ENCODE measurements around the gene SRCIN1. TPM values are rescaled to one million over a fixed set of nuclear protein-coding genes. Genes with fewer than 3 reads are reported as not detected.
A peak's percentile ranks its signal among the peaks of the same experiment; 100 is the strongest.

Gene SRCIN1
- total RNA-seq, 1 donor from 2014 or later = 2.1 TPM

GRCh38 chr17:38598536-38598935, 7.2 kb downstream of the SRCIN1 start:
- no peak for TF ChIP-seq CTCF (IDR thresholded peaks at IDR 0.05)
- ATAC-seq = peak; percentile 55
- Histone ChIP-seq H3K27ac (no peak overlapping the region), H3K36me3 (no peaks in the 10 kb centered on the region), H3K4me3 (no peak overlapping the region), H3K9me3 (no peaks in the 10 kb centered on the region), H3K27me3 (peaks cover 75% of the 10 kb centered on the region), H3K4me1 (no peaks in the 10 kb centered on the region)
- no peak for DNase-seq
- intact Hi-C loops (cut with DNase I) = no loop called here

- Histone ChIP-seq H3K4me3 (no peak overlapping the region), H3K4me1 (no peaks in the 10 kb centered on the region), H3K27ac (no peak overlapping the region), H3K27me3 (peaks cover 83% of the 10 kb centered on the region), H3K9me3 (no peaks in the 10 kb centered on the region), H3K36me3 (no peaks in the 10 kb centered on the region)
- no peak for ATAC-seq
- no peak for DNase-seq
- intact Hi-C loops (cut with DNase I) = no loop called here
- no peak for TF ChIP-seq CTCF (IDR thresholded peaks at IDR 0.05)
Measured at GRCh38 chr17:38597375-38597774, 8.4 kb downstream of the SRCIN1 start.

GRCh38 chr17:38596651-38597050, 9.1 kb downstream of the SRCIN1 start:
- no peak overlapping the region for H3K4me3 ChIP-seq
- H3K36me3 ChIP-seq = no peaks in the 10 kb centered on the region
- ATAC-seq = no peak
- peaks cover 77% of the 10 kb centered on the region for H3K27me3 ChIP-seq
- H3K27ac ChIP-seq = no peak overlapping the region
- intact Hi-C loops (cut with DNase I) = no loop called here
- TF ChIP-seq CTCF (IDR thresholded peaks at IDR 0.05) = no peak
- peaks cover 3% of the 10 kb centered on the region for H3K4me1 ChIP-seq
- DNase-seq = no peak
- H3K9me3 ChIP-seq = no peaks in the 10 kb centered on the region

GRCh38 chr17:38595892-38596291, 9.9 kb downstream of the SRCIN1 start:
- Histone ChIP-seq H3K27ac (no peak overlapping the region), H3K27me3 (peaks cover 71% of the 10 kb centered on the region), H3K4me3 (no peak overlapping the region), H3K9me3 (no peaks in the 10 kb centered on the region), H3K4me1 (peaks cover 9% of the 10 kb centered on the region), H3K36me3 (no peaks in the 10 kb centered on the region)
- intact Hi-C loops (cut with DNase I) = no loop called here
- no peak for ATAC-seq
- no peak for TF ChIP-seq CTCF (IDR thresholded peaks at IDR 0.05)
- DNase-seq = no peak

GRCh38 chr17:38594152-38594551, 11.6 kb downstream of the SRCIN1 start:
- peaks cover 65% of the 10 kb centered on the region for H3K27me3 ChIP-seq
- no peaks in the 10 kb centered on the region for H3K36me3 ChIP-seq
- DNase-seq (no peak), ATAC-seq (no peak)
- no peak overlapping the region for H3K27ac ChIP-seq
- intact Hi-C loops (cut with DNase I) = no loop called here
- peaks cover 9% of the 10 kb centered on the region for H3K4me1 ChIP-seq
- TF ChIP-seq CTCF (IDR thresholded peaks at IDR 0.05) = no peak
- no peak overlapping the region for H3K4me3 ChIP-seq
- H3K9me3 ChIP-seq = no peaks in the 10 kb centered on the region

- Histone ChIP-seq H3K4me3 (no peak overlapping the region), H3K27me3 (peaks cover 60% of the 10 kb centered on the region), H3K9me3 (no peaks in the 10 kb centered on the region), H3K27ac (no peak overlapping the region), H3K4me1 (peaks cover 9% of the 10 kb centered on the region), H3K36me3 (no peaks in the 10 kb centered on the region)
- intact Hi-C loops (cut with DNase I) = no loop called here
- TF ChIP-seq CTCF (IDR thresholded peaks at IDR 0.05) = no peak
- ATAC-seq (no peak), DNase-seq (no peak)
Measured at GRCh38 chr17:38592487-38592886, 13.3 kb downstream of the SRCIN1 start.

All from upper lobe of right lung (tissue), 1 donor.